Skin of body (tissue), 2 donors: ENCODE data around the gene C6orf136. TPM values are rescaled to one million over a fixed set of nuclear protein-coding genes. Genes with fewer than 3 reads are reported as not detected.

ENCODE experiments used
- DNase-seq: peaks from one replicate; lab custom pipeline; 2025; lab: John Stamatoyannopoulos, UW
- total RNA-seq: library from RNA; depleted of rRNA; stranded (reverse); fragments of >200 nt; gene quantifications from one replicate; pipeline ENCODE4 v1.2.3, GENCODE V29; 2014

Gene C6orf136
- total RNA-seq, 1 donor from 2014 or later: 5.2 TPM

DNA sequence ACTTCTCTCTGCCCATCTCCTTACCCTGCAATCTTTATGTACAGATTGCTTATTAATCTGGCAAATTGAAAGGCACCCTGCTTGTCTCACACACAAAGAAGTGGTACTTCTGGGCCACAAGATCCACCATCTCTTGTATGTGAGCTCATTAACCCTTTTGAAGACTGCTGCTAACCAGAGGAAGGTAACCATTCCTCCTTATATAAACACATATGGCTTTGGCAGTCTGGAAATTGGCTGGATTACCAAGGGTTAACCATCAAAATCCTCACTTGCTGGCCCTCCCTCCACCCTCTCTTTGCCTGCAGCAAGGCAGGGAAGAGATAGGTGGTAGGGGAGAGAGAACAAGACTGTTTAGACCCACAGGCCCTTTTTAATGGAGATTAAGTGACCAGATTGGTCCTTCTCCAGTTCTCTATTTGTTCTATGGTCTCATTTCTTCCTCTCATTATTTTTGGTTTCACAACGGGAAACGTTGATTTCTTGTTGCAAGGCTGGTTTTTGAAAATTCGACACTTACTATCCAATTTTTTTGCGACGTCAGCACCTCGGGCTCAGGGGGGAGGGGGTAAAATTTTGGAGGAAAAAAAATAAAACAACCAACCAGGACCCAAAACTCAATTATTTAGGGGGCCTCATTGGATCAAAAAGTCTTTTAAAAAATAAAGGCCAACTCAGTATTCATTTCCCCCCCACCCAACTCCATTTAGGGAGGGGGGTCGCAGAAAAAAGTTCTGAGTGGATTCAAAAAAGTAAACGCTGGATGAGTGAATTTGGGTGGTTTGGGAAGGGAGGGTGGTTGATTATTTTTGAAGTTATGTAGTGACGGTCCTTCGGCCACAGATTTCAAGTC is 30.7 kb upstream of the C6orf136 start:
- peak; percentile 70 for DNase-seq

- peak; percentile 100 for DNase-seq
Observed at GRCh38 chr6:30616811-30617564, 29.9 kb upstream of the C6orf136 start, which contains the start of gene PPP1R10. TSS of gene PPP1R10 (minus strand) at chr6:30617243. CDS start at chr6:30609944, 7,299 bp downstream.

DNA sequence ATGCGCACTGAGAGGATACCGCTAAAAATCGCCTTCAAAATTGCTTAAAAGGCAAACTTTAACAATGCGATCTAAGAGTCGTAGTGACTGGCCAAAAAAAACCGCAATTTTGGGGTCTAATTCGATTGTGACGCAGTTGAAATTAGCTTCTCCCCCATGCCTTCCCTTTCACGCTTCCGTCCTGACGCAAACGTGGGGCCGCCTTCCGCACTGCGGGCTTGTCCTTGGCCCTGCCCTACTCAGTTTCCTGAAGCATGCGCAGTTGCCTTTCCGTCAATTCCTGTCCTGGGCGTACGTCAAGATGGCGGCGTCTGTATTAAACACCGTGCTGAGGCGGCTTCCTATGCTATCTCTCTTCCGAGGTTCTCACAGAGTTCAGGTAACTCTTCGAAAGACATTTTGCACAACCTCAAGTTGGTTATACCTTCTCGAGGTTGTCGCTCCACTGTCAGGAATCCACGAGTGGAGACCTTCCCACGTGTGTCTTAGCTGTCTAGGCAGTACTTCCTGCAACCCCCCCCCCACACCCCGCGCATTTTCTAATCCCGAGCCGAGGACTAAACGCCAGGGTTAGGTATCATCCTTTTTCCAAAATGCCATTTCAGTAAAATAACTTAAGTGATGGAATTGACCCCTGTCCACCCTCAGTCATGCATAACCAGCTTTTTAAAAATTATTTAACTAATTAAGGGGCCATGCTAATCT is 29.2 kb upstream of the C6orf136 start, which contains the start of gene MRPS18B:
TSS of gene MRPS18B (plus strand) at position 276 of the 705 bp plus-strand sequence. CDS start at position 302, 26 bp downstream.
- peak; percentile 100 for DNase-seq

GRCh38 chr6:30618270-30618797 is 28.6 kb upstream of the C6orf136 start:
- no peak for DNase-seq

GRCh38 chr6:30619561-30619960 is 27.4 kb upstream of the C6orf136 start:
- no peak for DNase-seq

DNA sequence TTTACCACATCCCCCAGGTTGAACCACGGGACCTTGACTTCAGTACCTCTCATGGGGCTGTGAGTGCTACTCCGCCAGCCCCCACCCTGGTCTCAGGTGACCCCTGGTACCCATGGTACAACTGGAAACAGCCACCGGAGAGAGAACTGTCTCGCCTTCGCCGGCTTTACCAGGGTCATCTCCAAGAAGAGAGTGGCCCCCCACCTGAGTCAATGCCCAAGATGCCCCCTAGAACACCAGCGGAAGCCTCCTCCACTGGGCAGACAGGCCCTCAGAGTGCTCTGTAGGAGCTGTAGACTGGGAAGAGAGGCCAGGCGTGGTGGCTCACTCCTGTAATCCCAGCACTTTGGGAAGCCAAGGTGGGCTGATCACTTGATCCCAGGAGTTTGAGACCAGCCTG is 21.4 kb upstream of the C6orf136 start:
- no peak for DNase-seq

GRCh38 chr6:30626484-30627366 is 20.2 kb upstream of the C6orf136 start, which contains the start of gene ATAT1:
TSS of gene ATAT1 (plus strand) at chr6:30626874.
- peak; percentile 63 for DNase-seq

DNA sequence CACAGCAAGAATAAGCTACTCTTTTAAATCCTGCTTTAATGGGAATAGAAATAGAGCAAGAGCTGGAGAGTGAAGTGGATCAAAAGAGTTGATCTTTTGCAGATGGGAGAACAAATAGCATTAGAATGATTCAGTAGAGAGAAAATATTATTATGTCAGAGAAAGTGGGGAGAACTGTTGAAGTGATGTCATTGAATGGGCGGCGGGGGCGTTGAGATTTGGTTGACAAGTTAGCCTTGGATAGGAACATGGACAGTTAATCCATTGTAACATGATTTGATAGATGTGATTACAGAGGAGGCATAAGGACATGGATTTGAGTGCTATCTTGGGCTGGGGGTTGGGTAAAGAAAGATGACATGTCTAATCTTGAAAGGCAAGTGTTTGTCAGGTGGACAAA is 11.1 kb upstream of the C6orf136 start:
- no peak for DNase-seq

DNA sequence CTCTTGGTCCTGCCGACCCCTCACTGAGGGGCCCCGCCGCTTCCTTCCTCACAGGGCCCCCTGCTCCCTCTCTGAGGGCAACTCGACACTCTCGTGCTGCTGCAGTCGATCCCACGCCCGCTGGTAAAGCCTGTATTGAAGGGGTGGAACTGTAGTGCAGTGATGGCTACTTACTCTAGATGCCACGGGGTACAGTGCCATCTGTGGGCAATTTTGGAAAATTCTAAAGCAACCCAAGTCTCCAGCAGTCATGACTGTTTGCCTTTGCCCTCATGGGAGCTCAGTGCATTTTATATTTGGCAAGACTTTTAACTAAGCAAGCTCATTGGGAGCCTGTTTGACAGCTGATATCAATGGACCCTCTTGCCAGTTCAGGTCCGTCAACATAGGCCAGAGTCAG is 6.5 kb upstream of the C6orf136 start:
- DNase-seq: no peak

- no peak for DNase-seq
Observed at GRCh38 chr6:30641048-30641447, 5.9 kb upstream of the C6orf136 start.

DNA sequence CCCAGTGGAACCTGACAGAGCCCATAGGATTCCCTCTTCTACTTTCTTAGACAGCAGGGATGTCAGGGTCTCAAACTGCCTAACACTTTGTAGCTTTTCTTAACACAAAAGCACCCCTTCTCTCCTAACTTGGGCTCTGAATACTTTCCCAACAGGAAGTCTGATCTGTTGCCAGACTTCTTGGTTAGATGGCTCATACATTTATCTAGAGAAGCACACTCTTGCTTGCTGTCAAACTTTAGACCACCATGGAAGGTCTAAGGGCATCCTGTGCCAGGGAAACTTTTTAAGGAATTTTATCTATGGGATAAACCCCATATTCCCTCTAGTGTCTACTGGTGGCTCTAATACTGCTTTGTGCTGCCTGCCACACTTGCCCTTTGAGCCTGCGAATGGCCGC is 3.3 kb upstream of the C6orf136 start:
- no peak for DNase-seq

GRCh38 chr6:30644769-30645168 is 2.2 kb upstream of the C6orf136 start:
- no peak for DNase-seq

GRCh38 chr6:30645989-30646388 is 944 bp upstream of the C6orf136 start:
- no peak for DNase-seq

DNA sequence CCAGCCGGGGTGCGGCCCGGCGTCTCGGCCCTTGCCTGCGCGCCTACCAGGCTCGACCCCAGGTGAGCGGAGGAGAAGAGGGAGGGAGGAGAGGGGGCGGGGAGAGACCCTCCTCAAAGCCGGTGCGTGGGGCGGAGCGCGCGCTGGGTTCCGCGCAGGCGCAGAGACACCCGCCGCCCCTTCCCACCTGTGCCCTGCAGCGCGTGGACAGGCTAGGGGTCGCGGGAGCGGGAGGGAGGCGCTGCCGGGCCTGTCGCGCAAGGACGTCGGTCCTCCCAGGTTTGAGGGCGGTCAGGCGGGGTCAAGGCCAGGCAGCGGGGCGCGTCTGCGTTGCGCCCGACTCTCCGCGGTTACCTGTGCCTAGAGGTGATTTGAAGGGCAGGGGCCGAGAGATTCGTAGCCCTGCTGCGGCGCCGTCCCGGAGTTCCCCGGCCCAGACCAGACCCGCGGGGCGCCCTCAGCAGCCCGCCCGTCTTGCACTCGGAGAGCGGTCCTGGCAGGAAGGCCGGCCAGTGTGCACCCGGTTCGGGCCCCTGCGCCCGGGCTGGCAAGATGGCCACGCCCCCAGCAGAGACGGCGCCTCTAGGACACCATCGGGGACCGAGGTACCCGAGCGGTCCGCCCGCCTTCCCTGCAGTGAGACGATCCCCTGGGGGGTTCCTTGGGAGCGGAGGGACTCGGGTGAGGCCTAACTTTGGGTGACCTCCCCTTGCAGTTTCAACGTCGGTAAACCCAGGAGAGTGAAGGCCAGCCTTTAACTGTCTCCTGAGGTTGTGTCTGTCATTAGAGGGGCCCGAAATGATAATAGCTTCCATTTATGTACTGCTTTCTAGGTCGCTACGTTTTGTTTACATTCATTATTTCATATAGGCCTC is 546 bp downstream of the C6orf136 start:
- peak; percentile 21 for DNase-seq

- no peak for DNase-seq
Observed at GRCh38 chr6:30651143-30651542, 4.2 kb downstream of the C6orf136 start.

DNA sequence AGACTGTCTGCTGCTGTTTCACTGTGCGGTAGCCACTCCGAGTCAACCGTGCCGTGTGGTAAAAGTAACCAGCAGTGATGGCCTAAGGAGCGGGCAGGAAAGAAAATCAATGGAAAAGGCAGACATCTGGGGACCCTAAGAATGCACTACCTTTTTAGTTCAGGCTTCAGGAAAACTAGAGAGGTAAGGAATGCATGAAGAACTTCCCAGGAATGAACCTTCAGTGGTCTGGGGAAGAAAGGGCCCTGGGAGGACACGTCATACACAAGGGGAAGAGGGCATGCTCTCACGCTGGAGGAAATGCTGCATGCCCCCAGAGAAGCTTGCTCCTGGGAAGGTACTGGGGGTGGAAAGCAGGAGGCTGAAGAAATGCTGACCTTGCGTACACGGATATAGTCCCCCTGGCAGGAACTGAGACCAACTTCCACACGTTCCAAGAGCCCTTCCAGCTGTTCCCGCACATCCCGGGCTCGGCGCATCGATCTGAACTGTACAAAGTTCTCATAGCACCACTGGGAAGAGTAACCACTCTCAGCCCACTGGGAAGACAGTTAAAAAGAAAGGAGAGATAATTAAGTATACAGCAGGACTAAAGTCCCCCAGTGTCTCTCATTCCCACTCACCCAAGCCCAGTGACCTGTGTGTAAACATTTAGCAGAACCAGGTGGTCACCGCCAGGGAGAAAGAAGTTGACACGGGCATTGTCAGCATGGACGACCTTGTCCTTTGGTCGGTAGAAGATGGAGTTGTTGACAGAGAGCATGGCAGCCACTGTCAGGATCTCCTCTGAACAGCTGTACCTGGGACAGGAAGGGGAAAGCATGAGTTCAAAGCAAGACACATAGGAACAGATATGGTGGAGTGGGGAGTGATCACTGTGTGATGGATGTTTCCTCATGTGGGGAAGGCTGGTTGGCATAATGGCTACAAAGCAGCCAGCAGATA is 8.1 kb downstream of the C6orf136 start:
- DNase-seq: no peak

DNA sequence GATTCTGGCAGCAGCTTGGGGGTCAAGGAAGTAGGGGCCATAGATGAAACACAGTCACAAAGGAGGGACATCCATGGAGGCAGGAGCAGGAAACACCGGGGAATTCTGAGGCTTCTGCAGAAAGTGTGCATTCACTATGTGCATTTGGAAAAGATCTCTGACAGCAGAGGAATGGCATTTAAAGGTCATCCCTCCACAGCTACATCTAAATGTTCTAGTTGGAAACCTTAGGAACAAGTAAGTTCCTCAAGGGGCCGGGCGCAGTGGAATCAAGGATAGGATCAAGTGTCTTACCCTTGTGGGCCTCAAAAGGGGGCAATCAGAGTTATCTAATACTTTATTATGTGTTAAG is 8.8 kb downstream of the C6orf136 start:
- DNase-seq: no peak

GRCh38 chr6:30656513-30656912 is 9.6 kb downstream of the C6orf136 start:
- no peak for DNase-seq
